HepG2 (cell line): ENCODE data around the gene OR1L8. TPM values are rescaled to one million over a fixed set of nuclear protein-coding genes. Genes with fewer than 3 reads are reported as not detected.

Experiments
- ATAC-seq: fragments of 200-7000 bp; cut with Tn5 transposase; 3 replicates; pipeline ENCODE4 v1.9.1; 2020; ENCODE audit warnings: mild to moderate bottlenecking, moderate library complexity
- BruUV-seq: library from RNA; stranded (reverse); fragments of 400-500 nt; replicated peaks from 2 replicates; lab custom pipeline; 2021; lab: Mats Ljungman, UMichigan
- CTCF ChIA-PET: fragments of 300-600 bp; formaldehyde crosslinking; extraction: SDS; loops from one replicate; lab custom pipeline; 2021; ENCODE audit warnings: low total read pairs, inconsistent platforms, low intra/inter-chr PET ratio; lab: Yijun Ruan, JAX
- POLR2A ChIA-PET: fragments of 350-600 bp; sonication (Branson Sonifier 250); formaldehyde crosslinking; loops from one replicate; lab custom pipeline; 2020; ENCODE audit warnings: antibody characterized with exemption, inconsistent platforms; lab: Yijun Ruan, JAX
- DNase-seq: peaks from one replicate; pipeline ENCODE4 v3.0.0-alpha.2; 2015; ENCODE audit warnings: low spot score
- FAIRE-seq: peaks from 3 replicates; lab custom pipeline; 2011; peaks lifted over from hg19 to GRCh38; lab: Jason Lieb, UNC
- H2AFZ ChIP-seq: one replicate; pipeline ENCODE4 v1.6.1; 2011; ENCODE audit warnings: low read length, inconsistent platforms
- H3K27ac ChIP-seq: fragments of 300-600 bp; 3 replicates; pipeline ENCODE4 v1.8.0; 2011; ENCODE audit warnings: mixed run types, mild to moderate bottlenecking, mixed read lengths, low read length, inconsistent platforms; ENCODE audit not compliant: insufficient read depth; ENCODE audit errors: extremely low read length
- H3K27me3 ChIP-seq, 2 experiments: fragments of 200-600 bp in 1 of 2; 2 replicates in 1 of 2; 3 replicates in 1 of 2; pipeline versions ENCODE4 v1.6.0 to v1.8.0; 2011; ENCODE audit warnings: low read length in 2 of 2, mild to moderate bottlenecking in 2 of 2, moderate library complexity in 2 of 2, inconsistent platforms in 1 of 2; ENCODE audit not compliant: insufficient read depth in 2 of 2, control insufficient read depth in 1 of 2
- H3K36me3 ChIP-seq, 2 experiments: fragments of 200-600 bp in 1 of 2; replicated peaks in 1 of 2; 2 replicates in 1 of 2; 3 replicates in 1 of 2; pipeline versions ENCODE4 v1.5.1 to v1.8.0; 2011; ENCODE audit warnings: low read length in 2 of 2, inconsistent platforms in 1 of 2; ENCODE audit not compliant: insufficient read depth in 2 of 2, control insufficient read depth in 1 of 2
- H3K4me1 ChIP-seq: 2 replicates; pipeline ENCODE4 v1.5.1; 2012; ENCODE audit warnings: low read length, inconsistent platforms; ENCODE audit not compliant: insufficient read depth
- H3K4me2 ChIP-seq: 2 replicates; pipeline ENCODE4 v1.6.0; 2011; ENCODE audit warnings: low read depth, low read length, inconsistent platforms
- H3K4me3 ChIP-seq, 3 experiments: fragments of 200-600 bp in 1 of 3; sonication (generic), shearing (Covaris generic) in 1 of 3; replicated peaks in 1 of 3; 2 replicates each; pipeline ENCODE4 v1.5.1; 2011 to 2016; ENCODE audit warnings: low read length in 3 of 3, inconsistent platforms in 2 of 3, low read depth in 2 of 3, mild to moderate bottlenecking in 2 of 3, control low read depth in 1 of 3, mixed read lengths in 1 of 3; ENCODE audit not compliant: insufficient read depth in 1 of 3
- H3K79me2 ChIP-seq: one replicate; pipeline ENCODE4 v1.6.1; 2011; ENCODE audit warnings: low read length, inconsistent platforms; ENCODE audit not compliant: insufficient read depth
- H3K9ac ChIP-seq: 2 replicates; pipeline ENCODE4 v1.6.0; 2011; ENCODE audit warnings: mild to moderate bottlenecking, low read depth, low read length, inconsistent platforms; ENCODE audit not compliant: insufficient read depth
- H3K9me3 ChIP-seq: 2 replicates; pipeline ENCODE4 v1.5.1; 2012; ENCODE audit warnings: mild to moderate bottlenecking, low read length
- H4K20me1 ChIP-seq: 2 replicates; pipeline ENCODE4 v1.6.0; 2011; ENCODE audit warnings: inconsistent platforms, mild to moderate bottlenecking, low read length, moderate library complexity; ENCODE audit not compliant: insufficient read depth
- AGO2 ChIP-seq: fragments of 200-400 bp; formaldehyde crosslinking; optimal IDR thresholded peaks from 2 replicates; pipeline ENCODE3; 2017; ENCODE audit warnings: mild to moderate bottlenecking, low read depth, low read length, moderate library complexity
- CHCHD3 ChIP-seq: sonication (generic); formaldehyde crosslinking; IDR thresholded peaks from 2 replicates; pipeline ENCODE4 v1.8.0; 2022; ENCODE audit warnings: mild to moderate bottlenecking, missing genetic modification reagents, moderate library complexity
- GATAD2A ChIP-seq: IDR thresholded peaks from 2 replicates; pipeline ENCODE4 v1.6.1; 2016
- HOXD1 ChIP-seq: sonication (generic); formaldehyde crosslinking; IDR thresholded peaks from 2 replicates; pipeline ENCODE4 v1.5.0; 2020; ENCODE audit warnings: missing genetic modification reagents
- IKZF5 ChIP-seq: IDR thresholded peaks from 2 replicates; pipeline ENCODE4 v1.6.1; 2018; ENCODE audit warnings: missing genetic modification reagents, mild to moderate bottlenecking, missing compliant biosample characterization
- SNAPC5 ChIP-seq: sonication (generic); formaldehyde crosslinking; IDR thresholded peaks from 2 replicates; pipeline ENCODE4 v1.8.1; 2023; ENCODE audit warnings: mild to moderate bottlenecking, missing genetic modification reagents, borderline replicate concordance
- ZBTB26 ChIP-seq: IDR thresholded peaks from 2 replicates; pipeline ENCODE4 v1.6.1; 2016; ENCODE audit warnings: missing compliant biosample characterization, missing genetic modification reagents, borderline replicate concordance
- ZNF549 ChIP-seq: sonication (generic); formaldehyde crosslinking; IDR thresholded peaks from 2 replicates; pipeline ENCODE4 v1.5.0; 2020; ENCODE audit warnings: missing genetic modification reagents
- ZNF550 ChIP-seq: sonication (generic); formaldehyde crosslinking; IDR thresholded peaks from 2 replicates; pipeline ENCODE4 v1.4.0; 2020; ENCODE audit warnings: mild to moderate bottlenecking, missing genetic modification reagents, borderline replicate concordance
- ZNF781 ChIP-seq: sonication (generic); formaldehyde crosslinking; IDR thresholded peaks from 2 replicates; pipeline ENCODE4 v1.5.1; 2020; ENCODE audit warnings: borderline replicate concordance, mild to moderate bottlenecking, missing genetic modification reagents; ENCODE audit errors: not compliant biosample characterization
- ZNF816 ChIP-seq: sonication (generic); formaldehyde crosslinking; IDR thresholded peaks from 2 replicates; pipeline ENCODE4 v1.8.0; 2022; ENCODE audit warnings: missing genetic modification reagents, mild to moderate bottlenecking, borderline replicate concordance
- whole genome bisulfite sequencing: methylation state at CpG from one replicate; pipeline ENCODE4 v1.1.6; 2017; ENCODE audit warnings: low lambda C conversion rate; 5-methylcytosine and 5-hydroxymethylcytosine counted together
- in situ Hi-C: cut with HindIII; loops from 2 replicates; pipeline ENCODE4 v1.10.0; 2017; ENCODE audit warnings: low pct_unique_long_range_greater_than_20kb; ENCODE audit not compliant: extremely low pct_ligation_motif_present
- intact Hi-C: fragments of 100-400 bp; cut with micrococcal nuclease; formaldehyde crosslinking; loops from one replicate; pipeline ENCODE4 v1.10.0; 2022; ENCODE audit not compliant: unreplicated experiment
- polyA plus RNA-seq, 8 experiments: library from polyadenylated mRNA; depleted of rRNA in 3 of 8; stranded (reverse) in 7 of 8; unstranded in 1 of 8; fragments of >200 nt; fragmentation: Illumina TruSeq in 4 of 8; extraction: Trizol in 4 of 8; gene quantifications; 2 replicates each; pipeline versions ENCODE4 v1.2.1 to v1.2.3, GENCODE V29; 2011 to 2016; ENCODE audit warnings: low read depth in 4 of 8, missing spikeins in 1 of 8, mixed read lengths in 1 of 8; ENCODE audit not compliant: insufficient read depth in 1 of 8
- total RNA-seq, 5 experiments: library from RNA; depleted of rRNA; stranded (reverse); fragments of >200 nt; fragmentation: Illumina TruSeq; extraction: Trizol; gene quantifications; 2 replicates each; pipeline ENCODE4 v1.2.3, GENCODE V29; 2016; ENCODE audit warnings: low read depth in 1 of 5

Gene OR1L8
- total and polyA plus RNA-seq, 2 of the 13 experiments (the other 11 are each of a cell fraction or from before 2014, with no cell fraction given): not detected

DNA sequence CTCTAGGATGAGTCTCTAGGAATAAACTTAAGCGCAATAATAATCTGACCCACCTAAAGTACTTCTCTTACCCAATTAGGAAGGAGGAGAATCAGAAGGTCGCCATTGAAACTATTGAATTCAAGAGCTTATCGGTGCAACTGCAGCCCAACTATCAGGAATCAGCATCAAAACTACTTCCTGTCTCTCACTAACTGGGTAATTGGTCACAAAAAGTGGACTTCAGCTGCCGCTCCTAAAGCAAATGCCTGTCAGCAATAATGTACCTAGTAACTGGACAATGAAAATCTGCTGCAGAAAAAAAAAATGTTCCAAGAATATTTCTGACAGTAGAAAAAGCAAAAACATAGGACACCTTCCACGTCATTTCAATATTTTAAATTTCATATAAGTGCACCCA, 3.3 kb downstream of the OR1L8 start:
- no peaks in the 10 kb centered on the region for H3K36me3 ChIP-seq
- ChIA-PET POLR2A (no interaction called here), CTCF (no interaction called here)
- no peaks in the 10 kb centered on the region for H4K20me1 ChIP-seq
- BruUV-seq: no TSS peak
- H2AFZ ChIP-seq: no peak overlapping the region
- 30% methylated on average over 5 of the region's 5 CpGs for WGBS
- in situ Hi-C loops (no loop called here), intact Hi-C loops (no loop called here)
- no peak overlapping the region for H3K4me3 ChIP-seq
- H3K9me3 ChIP-seq: no peaks in the 10 kb centered on the region
- no peaks in the 10 kb centered on the region for H3K79me2 ChIP-seq
- no peak for ATAC-seq
- DNase-seq: no peak
- FAIRE-seq: no peak
- H3K27me3 ChIP-seq: no peaks in the 10 kb centered on the region
- no peak for TF ChIP-seq ZNF781 (CRISPR knock-in tag)
- TF ChIP-seq CHCHD3 (CRISPR knock-in tag): no peak
- no peak for TF ChIP-seq SNAPC5 (CRISPR knock-in tag)
- TF ChIP-seq ZNF816 (CRISPR knock-in tag): no peak
- no peak for TF ChIP-seq ZBTB26 (CRISPR knock-in tag)
- TF ChIP-seq GATAD2A (CRISPR knock-in tag): no peak
- TF ChIP-seq AGO2: no peak
- no peak for TF ChIP-seq ZNF550 (CRISPR knock-in tag)
- no peak for TF ChIP-seq IKZF5 (CRISPR knock-in tag)
- TF ChIP-seq HOXD1 (CRISPR knock-in tag): no peak
- no peak for TF ChIP-seq ZNF549
- H3K27ac ChIP-seq: no peak overlapping the region
- no peak overlapping the region for H3K4me2 ChIP-seq
- no peak overlapping the region for H3K9ac ChIP-seq
- no peaks in the 10 kb centered on the region for H3K4me1 ChIP-seq
